ENCODE measurements around the gene TARBP2. TPM values are rescaled to one million over a fixed set of nuclear protein-coding genes. Genes with fewer than 3 reads are reported as not detected.

Gene TARBP2
- total RNA-seq, 8 experiments from 2014 or later, result 24.8 to 56.9 (median 44.5) TPM

- WGBS, 10 experiments, result 67 to 90% (median 81%) methylated on average over 1 to 6 of the region's 9 CpGs; no CpG with 5 or more reads in 4 of the 10 experiments
- Histone ChIP-seq H3K27ac (no peak overlapping the region), H3K4me1 (replicated peaks in 1 of 2) (peaks cover 12% of the 10 kb centered on the region in 2 donors), H3K4me3 (no peak overlapping the region)
- in situ Hi-C loops (cut with MboI; ENCODE audit: low pct_unique_long_range_greater_than_20kb in 2 of 9, low sequenced_read_pairs in 9 of 9, unreplicated experiment in 9 of 9), result loop anchor here in 2 of 9 experiments (25.0 kb wide), 1 partner anchor 165 kb away; the partner anchor contains the start of gene SP7 (in 2 of the 2)
- ATAC-seq (replicated peaks in 6 of 8), result no peak
Measured at GRCh38 chr12:53502331-53502730, 1.2 kb downstream of the TARBP2 start.

- Histone ChIP-seq H3K4me3 (no peak overlapping the region), H3K27ac (no peak overlapping the region), H3K4me1 (replicated peaks in 1 of 2) (peaks cover 11 to 12% of the 10 kb centered on the region in 2 donors)
- ATAC-seq (replicated peaks in 6 of 8), result no peak
- in situ Hi-C loops (cut with MboI; ENCODE audit: low pct_unique_long_range_greater_than_20kb in 2 of 9, low sequenced_read_pairs in 9 of 9, unreplicated experiment in 9 of 9), result loop anchor here in 2 of 9 experiments (25.0 kb wide), 1 partner anchor 166 kb away; the partner anchor contains the start of gene SP7 (in 2 of the 2)
- WGBS, 10 experiments, result 30 to 86% methylated on average over 1 to 2 of the region's 10 CpGs; no CpG with 5 or more reads in 8 of the 10 experiments
Measured at GRCh38 chr12:53502983-53503728, 2.1 kb downstream of the TARBP2 start.

GRCh38 chr12:53504004-53504920, 3.2 kb downstream of the TARBP2 start:
- 20 to 100% (median 84%) methylated on average over 1 to 6 of the region's 14 CpGs; no CpG with 5 or more reads in 2 of the 10 experiments for WGBS, 10 experiments
- Histone ChIP-seq H3K27ac (no peak overlapping the region), H3K4me1 (replicated peaks in 1 of 2) (peaks cover 7 to 8% of the 10 kb centered on the region in 2 donors), H3K4me3 (no peak overlapping the region)
- in situ Hi-C loops (cut with MboI; ENCODE audit: low pct_unique_long_range_greater_than_20kb in 2 of 9, low sequenced_read_pairs in 9 of 9, unreplicated experiment in 9 of 9), result loop anchor here in 2 of 9 experiments (25.0 kb wide), 1 partner anchor 167 kb away; the partner anchor contains the start of gene SP7 (in 2 of the 2)
- ATAC-seq (replicated peaks in 6 of 8), result no peak

- WGBS, 10 experiments, result 53 to 100% (median 82%) methylated on average over 1 to 8 of the region's 10 CpGs; no CpG with 5 or more reads in 4 of the 10 experiments
- H3K27ac ChIP-seq, result no peak overlapping the region
- in situ Hi-C loops (cut with MboI; ENCODE audit: low pct_unique_long_range_greater_than_20kb in 2 of 9, low sequenced_read_pairs in 9 of 9, unreplicated experiment in 9 of 9), result loop anchor here in 2 of 9 experiments (25.0 kb wide), 1 partner anchor 168 kb away; the partner anchor contains the start of gene SP7 (in 2 of the 2)
- peaks cover 7 to 8% of the 10 kb centered on the region in 2 donors for H3K4me1 ChIP-seq (replicated peaks in 1 of 2)
- ATAC-seq (replicated peaks in 6 of 8), result no peak
- no peak overlapping the region for H3K4me3 ChIP-seq
Measured at GRCh38 chr12:53505086-53505485, 4.0 kb downstream of the TARBP2 start.

GRCh38 chr12:53505555-53506449, 4.7 kb downstream of the TARBP2 start:
- ATAC-seq (replicated peaks in 6 of 8), result no peak
- Histone ChIP-seq H3K27ac (no peak overlapping the region), H3K4me1 (replicated peaks in 1 of 2) (peaks cover 7 to 8% of the 10 kb centered on the region in 2 donors), H3K4me3 (no peak overlapping the region)
- in situ Hi-C loops (cut with MboI; ENCODE audit: low pct_unique_long_range_greater_than_20kb in 2 of 9, low sequenced_read_pairs in 9 of 9, unreplicated experiment in 9 of 9), result loop anchor here in 2 of 9 experiments (25.0 kb wide), 1 partner anchor 169 kb away; the partner anchor contains the start of gene SP7 (in 2 of the 2)
- 50 to 100% (median 100%) methylated on average over 1 to 2 of the region's 19 CpGs; no CpG with 5 or more reads in 7 of the 10 experiments for WGBS, 10 experiments

- ATAC-seq (replicated peaks in 6 of 8), result peak in 2 of 8 experiments; percentile 22 to 47
- Histone ChIP-seq H3K27ac (no peak overlapping the region), H3K4me1 (replicated peaks in 1 of 2) (peaks cover 7 to 8% of the 10 kb centered on the region in 2 donors), H3K4me3 (no peak overlapping the region)
- in situ Hi-C loops (cut with MboI; ENCODE audit: low pct_unique_long_range_greater_than_20kb in 2 of 9, low sequenced_read_pairs in 9 of 9, unreplicated experiment in 9 of 9), result loop anchor here in 2 of 9 experiments (25.0 kb wide), 1 partner anchor 169 kb away; the partner anchor contains the start of gene SP7 (in 2 of the 2)
- WGBS, 10 experiments, result 0 to 100% (median 60%) methylated on average over 1 of the region's 2 CpGs; no CpG with 5 or more reads in 7 of the 10 experiments
Measured at GRCh38 chr12:53506450-53506785, 5.3 kb downstream of the TARBP2 start.

- in situ Hi-C loops (cut with MboI; ENCODE audit: low pct_unique_long_range_greater_than_20kb in 2 of 9, low sequenced_read_pairs in 9 of 9, unreplicated experiment in 9 of 9), result loop anchor here in 2 of 9 experiments (25.0 kb wide), 1 partner anchor 170 kb away; the partner anchor contains the start of gene SP7 (in 2 of the 2)
- Histone ChIP-seq H3K4me3 (no peak within 1 kb of the TSS), H3K27ac (no peak within 1 kb of the TSS), H3K4me1 (replicated peaks in 1 of 2) (peaks cover 3% of the 10 kb centered on the region in 2 donors)
- no peak for ATAC-seq (replicated peaks in 6 of 8)
- 60 to 96% (median 85%) methylated on average over 1 to 3 of the region's 9 CpGs; no CpG with 5 or more reads in 6 of the 10 experiments for WGBS, 10 experiments
Measured at GRCh38 chr12:53506881-53507602, 6.0 kb downstream of the TARBP2 start, which contains the start of gene NPFF. TSS of gene NPFF (minus strand) at chr12:53507484. CDS start at chr12:53507474, 10 bp downstream.

GRCh38 chr12:53507603-53507885, 6.5 kb downstream of the TARBP2 start:
- H3K4me1 ChIP-seq (replicated peaks in 1 of 2), result no peaks in the 10 kb centered on the region
- 59 to 95% (median 69%) methylated on average over 1 to 3 of the region's 4 CpGs; no CpG with 5 or more reads in 6 of the 10 experiments for WGBS, 10 experiments
- H3K4me3 ChIP-seq, result no peak overlapping the region
- in situ Hi-C loops (cut with MboI; ENCODE audit: low pct_unique_long_range_greater_than_20kb in 2 of 9, low sequenced_read_pairs in 9 of 9, unreplicated experiment in 9 of 9), result loop anchor here in 2 of 9 experiments (25.0 kb wide), 1 partner anchor 170 kb away; the partner anchor contains the start of gene SP7 (in 2 of the 2)
- H3K27ac ChIP-seq, result no peak overlapping the region
- ATAC-seq (replicated peaks in 6 of 8), result no peak

GRCh38 chr12:53508534-53509170, 7.6 kb downstream of the TARBP2 start:
- WGBS, 10 experiments, result 0 to 100% (median 38%) methylated on average over 1 to 4 of the region's 7 CpGs; no CpG with 5 or more reads in 3 of the 10 experiments
- no peaks in the 10 kb centered on the region for H3K4me1 ChIP-seq (replicated peaks in 1 of 2)
- peak; percentile 78 to 97 (median 93) for ATAC-seq (replicated peaks in 6 of 8)
- no peak overlapping the region for H3K4me3 ChIP-seq
- in situ Hi-C loops (cut with MboI; ENCODE audit: low pct_unique_long_range_greater_than_20kb in 2 of 9, low sequenced_read_pairs in 9 of 9, unreplicated experiment in 9 of 9), result loop anchor here in 2 of 9 experiments (25.0 kb wide), 1 partner anchor 171 kb away; the partner anchor contains the start of gene SP7 (in 2 of the 2)
- H3K27ac ChIP-seq, result no peak overlapping the region

GRCh38 chr12:53510181-53510812, 9.2 kb downstream of the TARBP2 start:
- Histone ChIP-seq H3K27ac (no peak overlapping the region), H3K4me1 (replicated peaks in 1 of 2) (no peaks in the 10 kb centered on the region), H3K4me3 (no peak overlapping the region)
- WGBS, 10 experiments, result 67 to 100% (median 82%) methylated on average over 1 to 5 of the region's 9 CpGs; no CpG with 5 or more reads in 5 of the 10 experiments
- no peak for ATAC-seq (replicated peaks in 6 of 8)
- in situ Hi-C loops (cut with MboI; ENCODE audit: low pct_unique_long_range_greater_than_20kb in 2 of 9, low sequenced_read_pairs in 9 of 9, unreplicated experiment in 9 of 9), result loop anchor here in 2 of 9 experiments (25.0 kb wide), 1 partner anchor 173 kb away; the partner anchor contains the start of gene SP7 (in 2 of the 2)
